Spleen (tissue), 7 donors: ENCODE measurements around the gene MED26.

Experiments
- CTCF ChIP-seq, 11 experiments: fragments of 200-600 bp in 7 of 11; fragments of 450-650 bp in 4 of 11; sonication (generic) in 4 of 11; IDR thresholded peaks in 8 of 11; conservative IDR thresholded peaks in 3 of 11; 1 replicate in 7 of 11; 2 replicates in 4 of 11; pipeline versions ENCODE4 v1.4.0 to v1.8.0; 2016 to 2021; ENCODE audit warnings: antibody characterized with exemption in 11 of 11, inconsistent platforms in 4 of 11, mild to moderate bottlenecking in 1 of 11
- POLR2AphosphoS5 ChIP-seq, 3 donors: sonication (generic); formaldehyde crosslinking; IDR thresholded peaks; one replicate each; pipeline ENCODE4 v1.5.1; 2017; ENCODE audit warnings: antibody characterized with exemption in 3 of 3
- donor health status: DM: no; HTN: no; CAD: no; lungs with moderate emphysema.
- donor health status: DM: no; HTN: no; CAD: no.
- donor health status: DM: no; HTN: no; CAD: no.

GRCh38 chr19:16561382-16561781 lies 66.6 kb downstream of the MED26 start:
- TF ChIP-seq POLR2AphosphoS5 (IDR thresholded peaks at IDR 0.05), result no peak
- TF ChIP-seq CTCF (IDR thresholded peaks at IDR 0.05 in 8 of 11, conservative IDR thresholded peaks at IDR 0.05 in 3 of 11), result no peak
